ENCODE data around the gene CASQ1.

CASQ1 gene

GRCh38 chr1:160205242-160206035, 15.1 kb downstream of the CASQ1 start, which contains the start of gene PEA15:
Gene PEA15 (plus strand): TSS chr1:160205384. CDS start chr1:160211545, 6,161 bp downstream.
- H3K27ac ChIP-seq (ENCODE audit: low read depth, low read length): peak within 1 kb of the TSS; percentile 93
- H3K4me1 ChIP-seq (ENCODE audit: control insufficient read depth, insufficient read depth, low read length): peaks cover 59% of the 10 kb centered on the region
- no peaks in the 10 kb centered on the region for H3K9me3 ChIP-seq (ENCODE audit: control insufficient read depth, insufficient read depth, low read depth, low read length)

GRCh38 chr1:160206036-160206389, 15.6 kb downstream of the CASQ1 start:
- peaks cover 42% of the 10 kb centered on the region for H3K36me3 ChIP-seq (ENCODE audit: control insufficient read depth, insufficient read depth, low read length)
- H3K9ac ChIP-seq (ENCODE audit: low read length): peak overlapping the region; percentile 97
- peak overlapping the region; percentile 87 for H3K4me3 ChIP-seq (ENCODE audit: low read depth, low read length)
- peaks cover 64% of the 10 kb centered on the region for H3K4me1 ChIP-seq (ENCODE audit: control insufficient read depth, insufficient read depth, low read length)
- H3K9me3 ChIP-seq (ENCODE audit: control insufficient read depth, insufficient read depth, low read depth, low read length): no peaks in the 10 kb centered on the region
- H3K27me3 ChIP-seq (ENCODE audit: control insufficient read depth, insufficient read depth, low read length): no peaks in the 10 kb centered on the region
- H3K27ac ChIP-seq (ENCODE audit: low read depth, low read length): peak overlapping the region; percentile 93; the same call in 1 of the 2 replicates

More at GRCh38 chr1:160205242-160206035, 15.1 kb downstream of the CASQ1 start, which contains the start of gene PEA15:
- H3K27me3 ChIP-seq (ENCODE audit: control insufficient read depth, insufficient read depth, low read length): no peaks in the 10 kb centered on the region
- peak within 1 kb of the TSS; percentile 87 for H3K4me3 ChIP-seq (ENCODE audit: low read depth, low read length)
- H3K9ac ChIP-seq (ENCODE audit: low read length): peak within 1 kb of the TSS; percentile 97
- peaks cover 37% of the 10 kb centered on the region for H3K36me3 ChIP-seq (ENCODE audit: control insufficient read depth, insufficient read depth, low read length)

- Histone ChIP-seq H3K9me3 (ENCODE audit: control insufficient read depth, insufficient read depth, low read depth, low read length) (no peaks in the 10 kb centered on the region), H3K4me1 (ENCODE audit: control insufficient read depth, insufficient read depth, low read length) (peaks cover 64% of the 10 kb centered on the region), H3K27me3 (ENCODE audit: control insufficient read depth, insufficient read depth, low read length) (no peaks in the 10 kb centered on the region), H3K4me3 (ENCODE audit: low read depth, low read length) (peak overlapping the region; percentile 87), H3K36me3 (ENCODE audit: control insufficient read depth, insufficient read depth, low read length) (peaks cover 47% of the 10 kb centered on the region), H3K27ac (ENCODE audit: low read depth, low read length) (peak overlapping the region; percentile 93; the same call in 1 of the 2 replicates), H3K9ac (ENCODE audit: low read length) (peak overlapping the region; percentile 97)
These were observed 16.2 kb downstream of the CASQ1 start for GRCh38 chr1:160206421-160207117.

GRCh38 chr1:160207118-160207650, 16.8 kb downstream of the CASQ1 start:
- H3K27ac ChIP-seq (ENCODE audit: low read depth, low read length): no peak overlapping the region
- peaks cover 53% of the 10 kb centered on the region for H3K36me3 ChIP-seq (ENCODE audit: control insufficient read depth, insufficient read depth, low read length)
- H3K4me3 ChIP-seq (ENCODE audit: low read depth, low read length): peak overlapping the region; percentile 87
- peak overlapping the region; percentile 97 for H3K9ac ChIP-seq (ENCODE audit: low read length)
- peaks cover 64% of the 10 kb centered on the region for H3K4me1 ChIP-seq (ENCODE audit: control insufficient read depth, insufficient read depth, low read length)
- no peaks in the 10 kb centered on the region for H3K27me3 ChIP-seq (ENCODE audit: control insufficient read depth, insufficient read depth, low read length)
- no peaks in the 10 kb centered on the region for H3K9me3 ChIP-seq (ENCODE audit: control insufficient read depth, insufficient read depth, low read depth, low read length)

GRCh38 chr1:160207771-160208556, 17.6 kb downstream of the CASQ1 start:
- Histone ChIP-seq H3K4me1 (ENCODE audit: control insufficient read depth, insufficient read depth, low read length) (peaks cover 64% of the 10 kb centered on the region), H3K27ac (ENCODE audit: low read depth, low read length) (no peak overlapping the region), H3K36me3 (ENCODE audit: control insufficient read depth, insufficient read depth, low read length) (peaks cover 61% of the 10 kb centered on the region), H3K27me3 (ENCODE audit: control insufficient read depth, insufficient read depth, low read length) (no peaks in the 10 kb centered on the region), H3K4me3 (ENCODE audit: low read depth, low read length) (no peak overlapping the region; the same call in 1 of the 2 replicates), H3K9me3 (ENCODE audit: control insufficient read depth, insufficient read depth, low read depth, low read length) (no peaks in the 10 kb centered on the region), H3K9ac (ENCODE audit: low read length) (no peak overlapping the region)

- Histone ChIP-seq H3K4me1 (ENCODE audit: control insufficient read depth, insufficient read depth, low read length) (peaks cover 64% of the 10 kb centered on the region), H3K9ac (ENCODE audit: low read length) (no peak overlapping the region), H3K4me3 (ENCODE audit: low read depth, low read length) (no peak overlapping the region), H3K36me3 (ENCODE audit: control insufficient read depth, insufficient read depth, low read length) (peaks cover 68% of the 10 kb centered on the region), H3K9me3 (ENCODE audit: control insufficient read depth, insufficient read depth, low read depth, low read length) (no peaks in the 10 kb centered on the region), H3K27me3 (ENCODE audit: control insufficient read depth, insufficient read depth, low read length) (no peaks in the 10 kb centered on the region), H3K27ac (ENCODE audit: low read depth, low read length) (no peak overlapping the region)
These were observed 18.4 kb downstream of the CASQ1 start for GRCh38 chr1:160208557-160209320.

GRCh38 chr1:160209321-160210046, 19.1 kb downstream of the CASQ1 start:
- Histone ChIP-seq H3K27ac (ENCODE audit: low read depth, low read length) (no peak overlapping the region), H3K4me3 (ENCODE audit: low read depth, low read length) (no peak overlapping the region)

GRCh38 chr1:160210561-160210960, 20.2 kb downstream of the CASQ1 start:
- no peaks in the 10 kb centered on the region for H3K9me3 ChIP-seq (ENCODE audit: control insufficient read depth, insufficient read depth, low read depth, low read length)
- peaks cover 86% of the 10 kb centered on the region for H3K36me3 ChIP-seq (ENCODE audit: control insufficient read depth, insufficient read depth, low read length)
- H3K27me3 ChIP-seq (ENCODE audit: control insufficient read depth, insufficient read depth, low read length): no peaks in the 10 kb centered on the region
- no peak overlapping the region for H3K27ac ChIP-seq (ENCODE audit: low read depth, low read length)
- H3K4me3 ChIP-seq (ENCODE audit: low read depth, low read length): no peak overlapping the region
- H3K9ac ChIP-seq (ENCODE audit: low read length): no peak overlapping the region
- H3K4me1 ChIP-seq (ENCODE audit: control insufficient read depth, insufficient read depth, low read length): peaks cover 52% of the 10 kb centered on the region

More at GRCh38 chr1:160209321-160210046, 19.1 kb downstream of the CASQ1 start:
- no peak overlapping the region for H3K9ac ChIP-seq (ENCODE audit: low read length)
- no peaks in the 10 kb centered on the region for H3K9me3 ChIP-seq (ENCODE audit: control insufficient read depth, insufficient read depth, low read depth, low read length)
- H3K36me3 ChIP-seq (ENCODE audit: control insufficient read depth, insufficient read depth, low read length): peaks cover 75% of the 10 kb centered on the region
- H3K27me3 ChIP-seq (ENCODE audit: control insufficient read depth, insufficient read depth, low read length): no peaks in the 10 kb centered on the region
- peaks cover 57% of the 10 kb centered on the region for H3K4me1 ChIP-seq (ENCODE audit: control insufficient read depth, insufficient read depth, low read length)

- Histone ChIP-seq H3K36me3 (ENCODE audit: control insufficient read depth, insufficient read depth, low read length) (peaks cover 93% of the 10 kb centered on the region), H3K4me3 (ENCODE audit: low read depth, low read length) (no peak overlapping the region), H3K9me3 (ENCODE audit: control insufficient read depth, insufficient read depth, low read depth, low read length) (no peaks in the 10 kb centered on the region), H3K27me3 (ENCODE audit: control insufficient read depth, insufficient read depth, low read length) (no peaks in the 10 kb centered on the region), H3K27ac (ENCODE audit: low read depth, low read length) (no peak overlapping the region), H3K9ac (ENCODE audit: low read length) (no peak overlapping the region), H3K4me1 (ENCODE audit: control insufficient read depth, insufficient read depth, low read length) (peaks cover 47% of the 10 kb centered on the region)
These were observed 20.8 kb downstream of the CASQ1 start for GRCh38 chr1:160211046-160211790.
